ENCODE data around the gene EDDM13.

The EDDM13 gene

GRCh38 chr19:56295531-56296455, 23.2 kb downstream of the EDDM13 start:
- Histone ChIP-seq H2AFZ (ENCODE audit: low read length) (no peak overlapping the region), H3K9me3 (ENCODE audit: insufficient read depth, low read depth, low read length) (no peaks in the 10 kb centered on the region; the same call in 1 of the 2 replicates), H3K4me3 (ENCODE audit: low read length, poor library complexity, severe bottlenecking) (no peak overlapping the region), H3K27me3 (ENCODE audit: insufficient read depth, low read length, poor library complexity, severe bottlenecking) (no peaks in the 10 kb centered on the region), H3K9me2 (replicated peaks; ENCODE audit: low read depth, low read length) (no peaks in the 10 kb centered on the region), H4K20me1 (ENCODE audit: insufficient read depth, low read length, poor library complexity, severe bottlenecking) (no peaks in the 10 kb centered on the region), H3K79me2 (ENCODE audit: insufficient read depth, low read length) (no peaks in the 10 kb centered on the region), H3K4me2 (ENCODE audit: low read depth, low read length, poor library complexity, severe bottlenecking) (no peak overlapping the region), H3K9ac (ENCODE audit: low read depth, low read length, poor library complexity, severe bottlenecking) (no peak overlapping the region), H3K36me3 (ENCODE audit: insufficient read depth, low read length) (no peaks in the 10 kb centered on the region), H3F3A (ENCODE audit: low read depth) (no peaks in the 10 kb centered on the region), H3K4me1 (ENCODE audit: insufficient read depth, low read length, poor library complexity, severe bottlenecking) (no peaks in the 10 kb centered on the region)
- TF ChIP-seq CTCF (conservative IDR thresholded peaks at IDR 0.05; ENCODE audit: low read length): no peak
- TF ChIP-seq EZH2phosphoT487 (IDR thresholded peaks at IDR 0.05; ENCODE audit: borderline replicate concordance): no peak

- no peak overlapping the region for H3K9ac ChIP-seq (ENCODE audit: low read depth, low read length, poor library complexity, severe bottlenecking)
- H3K27me3 ChIP-seq (ENCODE audit: insufficient read depth, low read length, poor library complexity, severe bottlenecking): no peaks in the 10 kb centered on the region
- H2AFZ ChIP-seq (ENCODE audit: low read length): no peak overlapping the region
- TF ChIP-seq CTCF (conservative IDR thresholded peaks at IDR 0.05; ENCODE audit: low read length): no peak
- TF ChIP-seq EZH2phosphoT487 (IDR thresholded peaks at IDR 0.05; ENCODE audit: borderline replicate concordance): no peak
- H3K4me2 ChIP-seq (ENCODE audit: low read depth, low read length, poor library complexity, severe bottlenecking): no peak overlapping the region
- H3K9me2 ChIP-seq (replicated peaks; ENCODE audit: low read depth, low read length): no peaks in the 10 kb centered on the region
- no peaks in the 10 kb centered on the region; the same call in 1 of the 2 replicates for H3K9me3 ChIP-seq (ENCODE audit: insufficient read depth, low read depth, low read length)
- no peaks in the 10 kb centered on the region for H3K36me3 ChIP-seq (ENCODE audit: insufficient read depth, low read length)
- H3F3A ChIP-seq (ENCODE audit: low read depth): no peaks in the 10 kb centered on the region
- H4K20me1 ChIP-seq (ENCODE audit: insufficient read depth, low read length, poor library complexity, severe bottlenecking): no peaks in the 10 kb centered on the region
- H3K79me2 ChIP-seq (ENCODE audit: insufficient read depth, low read length): no peaks in the 10 kb centered on the region
- peaks cover 8% of the 10 kb centered on the region for H3K4me1 ChIP-seq (ENCODE audit: insufficient read depth, low read length, poor library complexity, severe bottlenecking)
- no peak overlapping the region for H3K4me3 ChIP-seq (ENCODE audit: low read length, poor library complexity, severe bottlenecking)
Observed at GRCh38 chr19:56297010-56297409, 24.5 kb downstream of the EDDM13 start.

GRCh38 chr19:56299688-56300087, 27.1 kb downstream of the EDDM13 start:
- Histone ChIP-seq H3K4me1 (ENCODE audit: insufficient read depth, low read length, poor library complexity, severe bottlenecking) (peaks cover 11% of the 10 kb centered on the region), H3K79me2 (ENCODE audit: insufficient read depth, low read length) (no peaks in the 10 kb centered on the region), H3K36me3 (ENCODE audit: insufficient read depth, low read length) (no peaks in the 10 kb centered on the region), H3K27me3 (ENCODE audit: insufficient read depth, low read length, poor library complexity, severe bottlenecking) (no peaks in the 10 kb centered on the region), H3K4me3 (ENCODE audit: low read length, poor library complexity, severe bottlenecking) (no peak overlapping the region), H2AFZ (ENCODE audit: low read length) (no peak overlapping the region), H3K4me2 (ENCODE audit: low read depth, low read length, poor library complexity, severe bottlenecking) (no peak overlapping the region), H3K9me2 (replicated peaks; ENCODE audit: low read depth, low read length) (no peaks in the 10 kb centered on the region), H3K9ac (ENCODE audit: low read depth, low read length, poor library complexity, severe bottlenecking) (no peak overlapping the region), H3K9me3 (ENCODE audit: insufficient read depth, low read depth, low read length) (no peaks in the 10 kb centered on the region), H3F3A (ENCODE audit: low read depth) (no peaks in the 10 kb centered on the region), H4K20me1 (ENCODE audit: insufficient read depth, low read length, poor library complexity, severe bottlenecking) (no peaks in the 10 kb centered on the region)
- no peak for TF ChIP-seq CTCF (conservative IDR thresholded peaks at IDR 0.05; ENCODE audit: low read length)
- TF ChIP-seq EZH2phosphoT487 (IDR thresholded peaks at IDR 0.05; ENCODE audit: borderline replicate concordance): no peak
